ENCODE measurements around the gene TAF1A.

TAF1A gene

DNA sequence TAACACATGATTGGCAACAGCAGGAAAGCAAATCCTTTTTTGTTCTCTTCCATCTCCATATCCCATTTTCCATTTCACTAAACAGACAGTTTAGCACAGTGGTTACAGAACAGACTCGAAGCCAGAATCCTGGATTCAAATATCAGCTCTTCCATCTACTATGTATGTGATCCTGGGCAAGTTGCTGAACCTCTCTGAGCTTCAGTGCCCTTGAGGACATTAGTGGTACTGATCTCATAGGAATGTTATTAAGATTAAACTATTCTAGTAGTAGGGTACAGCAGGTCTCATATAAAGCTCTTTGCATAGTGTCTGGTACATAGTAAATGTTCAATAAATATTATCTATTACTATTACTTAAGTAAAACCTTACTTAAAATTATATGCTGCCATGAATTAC, 28.1 kb downstream of the TAF1A start:
- no peak for DNase-seq
- Mint-ChIP-seq H3K4me1 (no peaks in the 10 kb centered on the region), H3K27ac (no peak overlapping the region), H3K9me3 (no peaks in the 10 kb centered on the region), H3K27me3 (ENCODE audit: low read depth, poor library complexity) (no peaks in the 10 kb centered on the region), H3K4me3 (no peak overlapping the region), H3K36me3 (ENCODE audit: low read depth) (peaks cover 50% of the 10 kb centered on the region)
- TF ChIP-seq, protein P1, sequence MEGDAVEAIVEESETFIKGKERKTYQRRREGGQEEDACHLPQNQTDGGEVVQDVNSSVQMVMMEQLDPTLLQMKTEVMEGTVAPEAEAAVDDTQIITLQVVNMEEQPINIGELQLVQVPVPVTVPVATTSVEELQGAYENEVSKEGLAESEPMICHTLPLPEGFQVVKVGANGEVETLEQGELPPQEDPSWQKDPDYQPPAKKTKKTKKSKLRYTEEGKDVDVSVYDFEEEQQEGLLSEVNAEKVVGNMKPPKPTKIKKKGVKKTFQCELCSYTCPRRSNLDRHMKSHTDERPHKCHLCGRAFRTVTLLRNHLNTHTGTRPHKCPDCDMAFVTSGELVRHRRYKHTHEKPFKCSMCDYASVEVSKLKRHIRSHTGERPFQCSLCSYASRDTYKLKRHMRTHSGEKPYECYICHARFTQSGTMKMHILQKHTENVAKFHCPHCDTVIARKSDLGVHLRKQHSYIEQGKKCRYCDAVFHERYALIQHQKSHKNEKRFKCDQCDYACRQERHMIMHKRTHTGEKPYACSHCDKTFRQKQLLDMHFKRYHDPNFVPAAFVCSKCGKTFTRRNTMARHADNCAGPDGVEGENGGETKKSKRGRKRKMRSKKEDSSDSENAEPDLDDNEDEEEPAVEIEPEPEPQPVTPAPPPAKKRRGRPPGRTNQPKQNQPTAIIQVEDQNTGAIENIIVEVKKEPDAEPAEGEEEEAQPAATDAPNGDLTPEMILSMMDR (IDR thresholded peaks at IDR 0.05), result no peak

DNA sequence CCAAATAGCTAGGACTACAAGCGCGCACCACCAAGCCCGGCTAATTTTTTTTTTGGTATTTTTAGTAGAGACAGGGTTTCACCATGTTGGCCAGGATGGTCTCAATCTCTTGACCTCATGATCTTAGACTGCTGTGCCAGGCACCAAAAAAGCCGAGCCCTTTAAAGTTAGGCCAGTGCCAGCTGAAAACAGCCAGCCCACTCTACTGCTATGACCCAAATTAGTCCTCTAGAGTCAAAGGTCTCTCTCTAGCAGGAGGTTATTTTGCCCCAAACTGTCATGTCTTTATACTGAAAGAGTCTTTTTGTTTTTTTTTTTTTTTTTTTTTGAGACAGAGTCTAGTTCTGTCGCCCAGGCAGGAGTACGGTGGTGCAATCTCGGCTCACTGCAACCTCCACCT, 32.2 kb downstream of the TAF1A start:
- H3K27me3 Mint-ChIP-seq (ENCODE audit: low read depth, poor library complexity), result peaks cover 2% of the 10 kb centered on the region
- no peak overlapping the region for H3K27ac Mint-ChIP-seq
- peaks cover 33% of the 10 kb centered on the region for H3K36me3 Mint-ChIP-seq (ENCODE audit: low read depth)
- no peaks in the 10 kb centered on the region for H3K9me3 Mint-ChIP-seq
- TF ChIP-seq, protein P1 (IDR thresholded peaks at IDR 0.05), result no peak
- no peak overlapping the region for H3K4me3 Mint-ChIP-seq
- no peaks in the 10 kb centered on the region for H3K4me1 Mint-ChIP-seq
- no peak for DNase-seq

- Mint-ChIP-seq H3K27ac (no peak overlapping the region), H3K9me3 (no peaks in the 10 kb centered on the region)
- TF ChIP-seq, protein P1 (IDR thresholded peaks at IDR 0.05), result no peak
Measured at GRCh38 chr1:222557148-222557547, 32.6 kb downstream of the TAF1A start.

DNA sequence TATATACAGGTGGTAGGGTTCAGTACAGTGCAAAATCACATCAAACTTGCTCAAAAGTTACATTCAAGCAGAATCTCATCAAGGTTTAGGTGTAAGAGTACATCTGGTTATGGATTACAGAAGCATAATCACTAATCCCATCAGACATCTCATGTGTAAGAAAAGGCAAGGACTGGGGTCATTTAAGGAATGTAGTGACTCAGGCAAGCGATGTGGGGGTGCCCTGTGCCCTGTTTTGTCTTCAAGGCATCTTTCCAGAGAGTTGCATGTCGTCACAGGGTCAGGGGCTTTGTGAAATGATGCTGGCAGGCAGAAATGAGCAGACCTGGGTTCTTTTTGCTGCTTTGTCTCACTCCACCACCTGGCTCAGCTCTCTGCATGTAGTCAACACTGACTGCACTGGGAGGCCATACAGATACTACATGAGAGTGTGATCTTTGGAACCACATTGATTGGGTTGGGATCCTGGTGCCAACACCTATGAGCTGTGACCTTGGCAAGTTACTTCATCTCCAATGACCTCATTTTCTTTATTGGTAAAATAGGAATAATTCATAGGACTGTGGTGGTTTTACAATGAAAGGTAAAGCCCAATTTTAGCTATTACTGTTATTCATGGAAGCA, 33.6 kb downstream of the TAF1A start:
- H3K4me3 Mint-ChIP-seq, result no peak overlapping the region
- H3K9me3 Mint-ChIP-seq, result no peaks in the 10 kb centered on the region
- peaks cover 5% of the 10 kb centered on the region for H3K27me3 Mint-ChIP-seq (ENCODE audit: low read depth, poor library complexity)
- H3K36me3 Mint-ChIP-seq (ENCODE audit: low read depth), result peaks cover 25% of the 10 kb centered on the region
- DNase-seq, result no peak
- TF ChIP-seq, protein P1 (IDR thresholded peaks at IDR 0.05), result no peak
- no peaks in the 10 kb centered on the region for H3K4me1 Mint-ChIP-seq
- peak overlapping the region; percentile 16 for H3K27ac Mint-ChIP-seq

More at GRCh38 chr1:222557148-222557547, 32.6 kb downstream of the TAF1A start:
- DNase-seq, result no peak
- H3K36me3 Mint-ChIP-seq (ENCODE audit: low read depth), result peaks cover 30% of the 10 kb centered on the region
- H3K4me1 Mint-ChIP-seq, result no peaks in the 10 kb centered on the region
- H3K27me3 Mint-ChIP-seq (ENCODE audit: low read depth, poor library complexity), result peaks cover 5% of the 10 kb centered on the region
- no peak overlapping the region for H3K4me3 Mint-ChIP-seq

GRCh38 chr1:222554177-222554576, 35.6 kb downstream of the TAF1A start:
- peak overlapping the region; percentile 21 for H3K27ac Mint-ChIP-seq
- H3K27me3 Mint-ChIP-seq (ENCODE audit: low read depth, poor library complexity), result peaks cover 5% of the 10 kb centered on the region
- no peak for DNase-seq
- H3K9me3 Mint-ChIP-seq, result no peaks in the 10 kb centered on the region
- no peak overlapping the region for H3K4me3 Mint-ChIP-seq
- TF ChIP-seq, protein P1 (IDR thresholded peaks at IDR 0.05), result no peak
- no peaks in the 10 kb centered on the region for H3K4me1 Mint-ChIP-seq
- peaks cover 14% of the 10 kb centered on the region for H3K36me3 Mint-ChIP-seq (ENCODE audit: low read depth)

GRCh38 chr1:222552882-222553281, 36.9 kb downstream of the TAF1A start:
- Mint-ChIP-seq H3K36me3 (ENCODE audit: low read depth) (peaks cover 13% of the 10 kb centered on the region), H3K27ac (no peak overlapping the region), H3K4me1 (peaks cover 8% of the 10 kb centered on the region), H3K4me3 (no peak overlapping the region), H3K27me3 (ENCODE audit: low read depth, poor library complexity) (peaks cover 5% of the 10 kb centered on the region), H3K9me3 (peaks cover 5% of the 10 kb centered on the region)
- DNase-seq, result no peak
- TF ChIP-seq, protein P1 (IDR thresholded peaks at IDR 0.05), result no peak

Data from nephron progenitor cell (in vitro differentiated cells).